NT2/D1 (cell line): ENCODE data around the gene GPATCH1.

Experiments
- DNase-seq: peaks from one replicate; pipeline ENCODE4 v3.0.0-alpha.2; 2011; ENCODE audit warnings: low read depth, low spot score
- H3K27me3 ChIP-seq: 2 replicates; pipeline ENCODE4 v1.6.0; 2011; ENCODE audit warnings: mild to moderate bottlenecking; ENCODE audit not compliant: insufficient read length, insufficient read depth
- H3K36me3 ChIP-seq: 2 replicates; pipeline ENCODE4 v1.6.1; 2011; ENCODE audit warnings: mild to moderate bottlenecking, low read length, mixed read lengths; ENCODE audit not compliant: insufficient read depth, insufficient read length
- H3K4me1 ChIP-seq: 2 replicates; pipeline ENCODE4 v1.5.1; 2011; ENCODE audit not compliant: insufficient read depth, insufficient read length
- H3K4me3 ChIP-seq: 2 replicates; pipeline ENCODE4 v1.5.1; 2011; ENCODE audit warnings: low read depth; ENCODE audit not compliant: insufficient read length
- H3K9ac ChIP-seq: 2 replicates; pipeline ENCODE4 v1.6.0; 2011; ENCODE audit warnings: low read depth; ENCODE audit not compliant: insufficient read length
- H3K9me3 ChIP-seq: 2 replicates; pipeline ENCODE4 v1.5.1; 2011; ENCODE audit warnings: mild to moderate bottlenecking, low read length; ENCODE audit not compliant: insufficient read depth
- SUZ12 ChIP-seq: IDR thresholded peaks from 2 replicates; pipeline ENCODE4 v1.6.1; 2011; ENCODE audit not compliant: insufficient read length, insufficient read depth; ENCODE audit errors: extremely low read depth
- YY1 ChIP-seq: IDR thresholded peaks from 2 replicates; pipeline ENCODE4 v1.6.1; 2011; ENCODE audit not compliant: insufficient read length, insufficient read depth
- ZNF274 ChIP-seq: IDR thresholded peaks from 2 replicates; pipeline ENCODE4 v1.6.1; 2011; ENCODE audit warnings: mild to moderate bottlenecking, low read depth, low read length

The GPATCH1 gene

DNA sequence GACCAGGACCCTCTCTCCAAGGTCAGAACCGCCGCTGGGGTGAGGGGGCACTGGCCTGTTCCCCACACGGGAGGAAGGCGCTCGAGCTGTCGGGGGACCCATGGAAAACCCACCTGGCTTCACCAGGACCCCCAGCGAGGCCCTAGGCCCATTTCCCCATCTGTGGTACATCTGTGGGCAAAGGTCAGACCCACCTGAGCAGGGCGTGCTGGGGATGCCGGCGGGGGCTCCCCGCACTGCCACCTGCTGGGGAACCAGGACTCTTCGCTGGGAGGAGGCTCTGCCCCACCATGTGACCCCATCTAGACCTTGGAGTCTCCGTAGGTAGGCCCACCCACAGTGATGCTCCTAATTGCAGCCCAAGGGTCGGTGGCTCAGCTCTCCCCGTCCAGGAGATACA is 51.4 kb downstream of the GPATCH1 start:
- Histone ChIP-seq H3K4me1 (peaks cover 5% of the 10 kb centered on the region), H3K4me3 (no peak overlapping the region), H3K9ac (no peak overlapping the region), H3K9me3 (no peaks in the 10 kb centered on the region), H3K36me3 (peaks cover 16% of the 10 kb centered on the region), H3K27me3 (no peaks in the 10 kb centered on the region)
- no peak for DNase-seq
- TF ChIP-seq ZNF274 (no peak), YY1 (no peak), SUZ12 (no peak)

DNA sequence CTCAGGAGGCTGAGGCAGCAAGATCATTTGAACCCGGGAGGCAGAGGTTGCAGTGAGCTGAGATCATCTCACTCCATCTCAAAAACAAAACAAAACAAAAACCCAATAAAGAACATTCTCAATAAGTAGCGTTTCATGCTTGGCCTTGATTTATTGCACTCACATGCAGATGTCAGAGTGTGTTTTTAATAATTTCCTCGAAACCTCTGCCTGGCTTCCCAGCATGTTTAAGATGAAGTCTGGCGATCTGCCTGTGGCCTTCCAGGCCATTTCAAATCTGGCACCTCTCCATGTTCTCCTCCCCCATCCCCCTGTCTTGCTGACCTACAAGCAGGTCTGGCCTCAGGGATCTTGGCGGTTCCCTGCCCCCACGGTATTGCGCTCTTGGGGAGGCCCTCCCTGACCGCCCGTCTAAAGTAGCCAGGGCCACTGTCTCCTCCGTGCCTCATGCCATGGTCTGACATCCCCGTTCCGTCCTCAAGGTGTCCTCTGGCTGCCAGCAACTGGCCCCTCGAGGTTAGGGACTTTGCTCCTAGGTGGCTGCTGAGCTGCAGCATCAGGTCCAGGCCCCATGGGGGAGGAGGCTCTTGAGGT is 52.6 kb downstream of the GPATCH1 start:
- Histone ChIP-seq H3K4me1 (peaks cover 5% of the 10 kb centered on the region), H3K4me3 (no peak overlapping the region), H3K9ac (no peak overlapping the region), H3K9me3 (no peaks in the 10 kb centered on the region), H3K36me3 (peaks cover 15% of the 10 kb centered on the region), H3K27me3 (no peaks in the 10 kb centered on the region)
- TF ChIP-seq SUZ12 = no peak
- TF ChIP-seq ZNF274 = no peak
- no peak for TF ChIP-seq YY1
- DNase-seq = no peak

DNA sequence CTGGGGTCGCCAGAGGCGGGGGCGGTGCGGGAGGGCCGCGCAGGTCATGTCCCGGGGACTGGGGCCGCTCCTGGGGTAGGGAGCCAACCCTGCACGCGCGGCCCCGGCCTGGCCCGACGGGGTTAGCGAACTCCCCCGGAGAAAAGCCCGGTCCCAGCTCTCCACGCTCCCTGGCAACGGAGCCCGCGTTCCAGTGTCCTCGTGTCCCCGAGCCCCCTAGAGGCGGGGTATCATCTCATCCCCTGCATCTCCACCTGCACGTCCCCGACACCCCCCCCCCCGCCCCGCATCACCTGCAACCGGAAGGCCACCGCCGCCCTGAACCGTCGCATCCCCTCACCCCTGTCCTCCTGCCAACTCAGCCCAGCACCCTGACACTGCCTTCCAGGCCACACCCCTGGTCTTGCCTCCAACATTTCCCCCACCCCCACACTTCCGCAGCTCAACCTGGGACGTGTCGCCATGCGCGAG is 53.6 kb downstream of the GPATCH1 start:
- H3K36me3 ChIP-seq = peaks cover 10% of the 10 kb centered on the region
- no peak for TF ChIP-seq SUZ12
- TF ChIP-seq ZNF274 = no peak
- H3K9ac ChIP-seq = no peak overlapping the region
- peaks cover 8% of the 10 kb centered on the region for H3K4me1 ChIP-seq
- no peak overlapping the region for H3K4me3 ChIP-seq
- no peaks in the 10 kb centered on the region for H3K9me3 ChIP-seq
- H3K27me3 ChIP-seq = no peaks in the 10 kb centered on the region
- no peak for DNase-seq

DNA sequence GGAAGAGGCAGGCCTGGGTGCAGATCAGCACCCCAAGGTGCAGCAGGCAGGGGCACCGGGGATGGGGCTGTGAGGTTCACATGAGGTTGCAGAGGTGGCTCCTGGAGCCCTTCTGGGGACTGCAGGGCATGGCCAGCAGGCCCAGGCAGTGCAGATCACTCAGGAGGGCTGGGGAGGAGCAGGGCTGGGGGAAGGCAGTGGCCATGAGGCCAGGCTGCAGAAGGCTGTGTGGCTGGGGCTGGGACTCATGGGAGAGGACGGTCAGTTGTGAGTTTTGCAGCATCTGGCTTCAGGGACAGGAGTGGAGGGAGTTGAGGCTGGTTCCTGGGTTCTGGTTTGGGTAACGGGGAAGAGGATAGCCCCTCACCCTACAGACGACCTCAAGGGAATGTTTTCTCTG is 58.2 kb downstream of the GPATCH1 start:
- DNase-seq = no peak
- H3K36me3 ChIP-seq = no peaks in the 10 kb centered on the region
- no peak overlapping the region for H3K4me3 ChIP-seq
- H3K4me1 ChIP-seq = peaks cover 5% of the 10 kb centered on the region
- H3K27me3 ChIP-seq = no peaks in the 10 kb centered on the region
- TF ChIP-seq YY1 = no peak
- no peak for TF ChIP-seq ZNF274
- no peak for TF ChIP-seq SUZ12
- H3K9ac ChIP-seq = no peak overlapping the region
- no peaks in the 10 kb centered on the region for H3K9me3 ChIP-seq

GRCh38 chr19:33143897-33144405 is 63.0 kb downstream of the GPATCH1 start:
- Histone ChIP-seq H3K27me3 (peaks cover 3% of the 10 kb centered on the region), H3K4me1 (peaks cover 5% of the 10 kb centered on the region), H3K36me3 (no peaks in the 10 kb centered on the region), H3K9me3 (no peaks in the 10 kb centered on the region), H3K4me3 (no peak overlapping the region), H3K9ac (no peak overlapping the region)
- no peak for DNase-seq
- TF ChIP-seq ZNF274 = no peak
- TF ChIP-seq SUZ12 = no peak
- TF ChIP-seq YY1 = no peak

DNA sequence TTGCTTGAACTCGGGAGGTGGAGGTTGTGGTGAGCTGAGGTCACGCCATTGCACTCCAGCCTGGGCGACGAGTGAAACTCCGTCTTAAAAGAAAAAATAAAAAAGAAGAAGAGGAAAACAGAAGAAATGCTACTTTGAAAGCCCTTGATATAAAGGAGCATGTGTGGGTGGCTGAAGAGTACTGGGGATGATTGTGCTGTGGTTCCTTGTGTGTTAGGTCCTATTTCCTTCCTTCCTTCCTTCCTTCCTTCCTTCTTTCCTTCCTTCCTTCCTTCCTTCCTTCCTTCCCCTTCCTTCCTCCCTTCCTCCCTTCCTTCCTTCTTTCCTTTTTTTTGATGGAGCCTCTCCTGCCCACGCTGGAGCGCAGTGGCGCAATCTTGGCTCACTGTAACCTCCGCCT is 65.2 kb downstream of the GPATCH1 start:
- Histone ChIP-seq H3K4me3 (no peak overlapping the region), H3K9me3 (no peaks in the 10 kb centered on the region), H3K27me3 (peaks cover 3% of the 10 kb centered on the region), H3K36me3 (no peaks in the 10 kb centered on the region), H3K9ac (no peak overlapping the region), H3K4me1 (no peaks in the 10 kb centered on the region)
- no peak for DNase-seq
- TF ChIP-seq ZNF274 (no peak), SUZ12 (no peak), YY1 (no peak)

DNA sequence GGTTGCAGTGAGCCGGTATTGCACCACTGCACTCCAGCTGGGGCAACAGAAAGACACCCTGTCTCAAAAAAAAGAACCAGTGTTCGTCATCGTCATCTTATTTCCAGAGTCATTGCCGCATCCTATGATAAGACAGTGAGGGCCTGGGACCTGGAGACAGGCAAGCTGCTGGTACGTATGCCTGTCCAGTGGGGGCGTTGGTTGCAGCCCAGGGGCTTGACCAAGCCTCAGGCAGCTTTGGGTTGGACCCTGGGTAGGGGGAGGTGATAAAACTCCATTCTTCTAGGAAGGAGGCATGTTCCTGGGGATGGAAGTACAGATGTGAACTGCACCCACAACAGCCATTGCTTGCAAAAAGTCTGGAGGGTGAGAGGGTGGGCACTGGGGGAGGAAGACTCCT is 66.6 kb downstream of the GPATCH1 start:
- DNase-seq = no peak
- no peaks in the 10 kb centered on the region for H3K9me3 ChIP-seq
- no peak for TF ChIP-seq ZNF274
- TF ChIP-seq YY1 = no peak
- no peaks in the 10 kb centered on the region for H3K36me3 ChIP-seq
- no peak overlapping the region for H3K4me3 ChIP-seq
- peaks cover 3% of the 10 kb centered on the region for H3K27me3 ChIP-seq
- no peaks in the 10 kb centered on the region for H3K4me1 ChIP-seq
- H3K9ac ChIP-seq = no peak overlapping the region
